HS-5 (cell line): ENCODE data around the gene TF.
"Not testable (repeated sequence)": the region's sequence is repeated elsewhere in the genome, so short reads cannot be mapped to it uniquely, and the experiment has no call there.

ENCODE experiments used
- DNase-seq: peaks from one replicate; pipeline ENCODE4 v3.0.0-alpha.2; 2012; ENCODE audit warnings: low read depth

The TF gene

DNA sequence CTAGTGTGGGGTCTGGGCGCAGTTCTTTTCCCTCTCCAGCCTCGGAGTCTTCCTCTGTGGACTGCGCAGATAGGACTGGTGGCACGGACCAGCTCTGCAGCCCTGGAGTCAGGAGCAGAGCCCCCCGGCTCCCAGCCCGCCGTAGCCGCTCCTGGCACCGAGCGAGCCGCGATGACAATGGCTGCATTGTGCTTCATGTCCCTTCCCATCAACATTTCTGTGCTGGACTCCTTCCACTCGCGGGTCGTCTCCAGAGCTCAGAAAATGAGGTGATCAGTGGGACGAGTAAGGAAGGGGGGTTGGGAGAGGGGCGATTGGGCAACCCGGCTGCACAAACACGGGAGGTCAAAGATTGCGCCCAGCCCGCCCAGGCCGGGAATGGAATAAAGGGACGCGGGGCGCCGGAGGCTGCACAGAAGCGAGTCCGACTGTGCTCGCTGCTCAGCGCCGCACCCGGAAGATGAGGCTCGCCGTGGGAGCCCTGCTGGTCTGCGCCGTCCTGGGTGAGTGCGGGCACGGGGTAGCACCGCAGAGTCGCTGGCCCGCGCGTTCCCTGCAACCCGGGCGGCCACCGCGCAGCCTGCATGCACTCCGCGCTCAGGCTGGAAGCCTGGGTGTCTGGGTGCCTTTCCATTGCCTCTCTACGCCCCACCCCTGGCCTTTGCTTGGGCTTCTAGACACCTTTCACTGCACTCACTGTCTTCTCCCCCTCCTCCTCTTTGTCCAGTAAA lies at the start of gene TF:
Gene TF, plus strand, starts transcription at position 413 of the 731 bp plus-strand sequence. Its CDS starts 48 bp downstream, at position 461.
- DNase-seq: no peak

GRCh38 chr3:133697960-133698359 lies 48.2 kb upstream of the TF start:
- DNase-seq: no peak

DNA sequence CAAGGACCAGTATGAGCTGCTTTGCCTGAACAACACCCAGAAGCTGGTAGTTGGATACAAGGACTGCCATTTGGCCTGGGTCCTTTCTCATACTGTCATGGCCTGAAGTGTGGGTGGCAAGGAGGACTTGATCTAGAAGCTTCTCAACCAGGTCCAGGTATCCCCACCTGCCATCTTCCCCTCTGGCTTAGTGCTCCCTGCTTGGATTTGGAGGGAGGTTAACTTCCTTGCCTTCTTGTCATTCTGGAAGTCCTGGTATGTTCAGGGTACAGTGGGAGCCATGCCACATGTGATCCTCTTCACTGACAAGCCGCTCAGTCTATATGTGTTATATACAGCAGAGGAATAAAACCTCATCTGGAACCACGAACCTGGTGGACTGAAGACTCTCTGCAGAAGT lies 46.7 kb upstream of the TF start:
- no peak for DNase-seq

- no peak for DNase-seq
Observed at GRCh38 chr3:133699903-133700302, 46.3 kb upstream of the TF start.

GRCh38 chr3:133700351-133700750 lies 45.8 kb upstream of the TF start:
- DNase-seq: no peak

DNA sequence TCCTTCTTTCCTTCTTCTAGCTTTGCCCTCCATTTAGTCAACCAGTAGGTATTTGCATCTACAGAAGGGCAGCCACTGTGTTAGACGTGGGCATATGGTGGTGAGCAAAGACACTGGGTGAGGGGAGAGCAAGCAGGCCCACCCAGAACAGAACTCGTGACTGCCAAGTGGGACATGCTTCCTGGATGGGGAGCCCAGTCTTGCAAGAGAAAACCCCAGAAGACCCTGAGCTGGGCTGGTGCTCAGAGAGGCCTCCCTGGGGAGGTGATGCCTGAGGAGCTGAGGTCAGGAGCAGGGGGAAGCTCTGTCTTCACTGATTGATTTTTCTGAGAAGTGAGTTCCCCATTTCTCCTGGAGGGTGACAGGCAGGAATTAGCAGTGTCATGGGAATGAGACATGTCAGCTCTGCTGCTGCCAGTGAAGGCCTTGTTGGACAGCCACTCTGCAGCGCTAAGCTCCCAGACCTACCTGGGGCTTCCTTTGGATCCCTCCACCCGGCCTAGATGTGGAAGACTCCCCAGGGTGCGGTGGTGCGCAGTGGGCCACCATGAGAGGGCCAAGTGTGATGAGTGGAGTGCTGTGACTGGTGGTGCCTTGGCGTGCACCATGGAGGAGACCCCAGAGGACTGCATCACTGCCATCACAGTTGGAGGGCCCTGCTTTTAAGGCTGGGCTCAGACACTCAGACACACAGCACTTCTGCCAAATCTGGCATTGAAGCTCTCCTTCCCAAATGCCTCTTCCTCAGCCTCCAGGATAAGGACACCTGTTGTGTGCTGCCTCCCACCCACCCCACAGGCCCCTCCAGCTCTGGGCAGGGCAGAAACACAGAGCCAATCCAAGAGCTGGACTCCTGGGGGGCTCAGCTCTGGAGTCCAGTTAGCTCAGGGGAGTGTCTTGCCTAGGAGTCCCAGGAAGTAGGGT lies 44.5 kb upstream of the TF start:
- no peak for DNase-seq

DNA sequence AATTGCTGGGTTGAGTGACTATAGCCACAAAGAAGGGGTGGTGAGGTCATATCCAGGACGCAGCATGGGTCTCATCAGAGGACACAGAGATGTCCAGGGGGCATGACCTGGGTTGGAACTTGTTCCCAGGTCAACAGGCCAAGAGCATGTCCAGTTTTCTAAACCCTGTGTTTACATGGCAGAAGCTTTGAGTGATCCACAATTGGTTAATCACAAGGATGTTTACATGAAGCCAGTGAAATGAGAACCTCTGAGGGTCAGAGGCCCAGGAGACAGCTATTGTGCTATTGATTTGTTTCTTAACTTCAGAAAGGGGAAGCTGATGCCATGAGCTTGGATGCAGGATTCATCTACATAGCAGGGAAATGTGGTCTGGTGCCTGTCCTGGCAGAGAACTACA lies 42.3 kb upstream of the TF start:
- DNase-seq: no peak

GRCh38 chr3:133706033-133706432 lies 40.2 kb upstream of the TF start:
- no peak for DNase-seq

DNA sequence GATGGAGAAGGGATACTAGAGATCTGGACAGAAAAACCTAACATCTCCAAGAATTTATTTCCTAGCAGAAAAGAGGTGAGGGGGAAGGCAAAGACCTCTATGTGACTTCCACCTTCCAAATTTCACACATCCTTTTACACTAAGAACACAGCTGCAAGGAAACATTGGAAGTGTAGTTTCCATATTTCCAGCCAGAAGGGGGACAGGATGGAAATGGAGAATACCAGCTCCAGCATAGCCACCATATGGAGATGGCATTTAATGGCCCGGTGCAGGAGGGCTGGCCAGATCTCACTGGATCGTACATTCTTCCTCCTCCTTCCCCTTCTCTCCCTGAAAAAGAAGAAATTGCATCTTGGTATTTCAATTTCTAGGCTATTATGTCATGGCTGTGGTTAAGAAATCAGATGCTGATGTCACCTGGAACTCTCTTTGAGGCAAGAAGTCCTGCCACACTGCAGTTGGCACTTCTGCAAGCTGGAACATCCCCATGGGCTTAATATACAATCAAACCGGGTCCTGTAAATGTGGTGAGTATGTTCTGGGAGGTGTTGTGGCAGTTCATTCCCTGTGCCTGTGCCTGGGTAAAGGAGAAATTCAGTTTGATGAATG lies 36.9 kb upstream of the TF start:
- no peak for DNase-seq

DNA sequence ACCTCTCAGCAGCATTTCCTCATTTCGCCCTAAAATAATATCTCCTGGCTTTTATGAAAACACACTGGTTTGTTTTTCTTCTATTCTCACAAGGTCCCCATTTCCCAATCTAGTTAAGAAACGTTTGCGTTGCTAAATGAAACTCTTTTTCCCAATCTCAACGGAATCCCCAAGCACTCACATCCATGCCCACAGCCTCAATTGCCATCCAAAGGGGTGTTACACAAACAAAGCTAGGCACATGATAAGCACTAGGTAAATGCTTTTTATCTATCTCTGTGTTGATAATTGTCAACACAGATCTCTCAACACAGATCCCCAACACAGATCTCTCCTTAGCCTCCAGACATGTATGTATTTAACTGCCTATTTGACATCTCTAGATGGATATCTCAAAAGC lies 35.2 kb upstream of the TF start:
- DNase-seq: no peak

DNA sequence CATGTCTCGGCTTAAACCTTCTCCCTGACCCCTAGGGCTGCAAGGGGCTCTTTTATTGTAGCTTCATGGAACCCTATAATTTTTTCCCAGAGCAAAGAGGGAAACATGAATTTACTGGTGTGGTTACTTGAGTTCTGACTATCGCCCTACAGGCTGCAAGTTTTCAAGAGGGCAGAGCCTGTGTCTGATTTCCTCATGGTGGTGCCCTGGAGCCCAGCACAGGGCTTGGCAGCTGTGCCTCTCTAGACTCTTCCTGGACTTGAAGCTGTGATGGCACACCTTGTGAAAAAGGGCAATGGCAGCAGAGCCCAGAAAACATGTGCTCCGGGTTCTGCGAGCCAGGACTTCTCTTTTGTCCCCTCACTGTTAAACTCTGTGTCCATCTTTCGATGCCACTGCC lies 34.2 kb upstream of the TF start:
- DNase-seq: no peak

GRCh38 chr3:133713347-133713746 lies 32.8 kb upstream of the TF start:
- DNase-seq: no peak

GRCh38 chr3:133717424-133717823 lies 28.8 kb upstream of the TF start:
- DNase-seq: no peak

DNA sequence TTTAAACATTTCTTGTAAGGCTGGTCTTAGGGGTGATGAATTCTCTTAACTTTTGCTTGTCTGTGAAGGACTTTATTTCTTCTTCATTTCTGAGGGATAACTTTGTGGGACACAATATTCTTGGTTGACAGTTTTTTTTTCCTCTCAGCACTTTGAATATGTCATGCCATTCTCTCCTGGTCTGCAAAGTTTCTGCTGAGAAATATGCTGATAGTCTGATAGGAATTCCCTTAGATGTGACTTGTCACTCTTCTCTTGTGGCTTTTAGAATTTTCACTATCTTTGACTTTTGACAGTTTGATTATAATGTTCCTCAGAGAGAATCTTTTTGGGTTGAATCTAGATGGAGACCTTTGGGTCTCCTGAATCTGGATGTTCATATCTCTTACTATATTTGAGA lies 23.3 kb upstream of the TF start:
- DNase-seq: no peak

DNA sequence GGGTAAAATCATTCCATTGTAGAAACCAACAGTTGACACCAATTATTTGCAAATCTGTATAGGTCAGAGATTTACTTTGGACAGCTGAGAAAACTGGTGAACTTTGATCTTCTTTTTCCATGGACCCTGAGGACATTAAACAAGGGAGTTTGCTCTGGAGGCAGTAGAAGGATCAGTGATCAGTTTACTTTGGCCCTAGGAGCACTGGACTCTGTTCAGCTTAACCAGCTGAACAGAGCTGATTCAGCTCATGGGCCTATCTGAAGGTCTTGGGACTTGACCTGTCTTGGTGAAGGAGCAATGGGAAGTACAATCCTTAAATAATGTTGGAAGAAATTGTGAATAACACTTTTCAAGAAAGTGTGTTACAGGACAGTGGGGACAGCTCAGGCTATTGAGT lies 15.2 kb upstream of the TF start:
- no peak for DNase-seq

DNA sequence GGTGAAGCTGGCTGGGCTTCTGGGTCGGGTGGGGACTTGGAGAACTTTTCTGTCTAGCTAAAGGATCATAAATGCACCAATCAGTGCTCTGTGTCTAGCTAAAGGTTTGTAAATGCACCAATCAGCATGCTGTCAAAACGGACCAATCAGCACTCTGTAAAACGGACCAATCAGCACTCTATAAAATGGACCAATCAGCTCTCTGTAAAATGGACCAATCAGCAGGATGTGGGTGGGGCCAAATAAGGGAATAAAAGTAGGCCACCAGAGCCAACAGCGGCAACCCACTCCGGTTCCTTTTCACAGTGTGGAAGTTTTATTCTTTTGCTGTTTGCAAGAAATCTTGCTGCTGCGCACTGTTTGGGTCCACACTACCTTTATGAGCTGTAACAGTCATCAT lies 14.0 kb upstream of the TF start:
- not testable (repeated sequence) for DNase-seq

GRCh38 chr3:133733226-133733625 lies 13.0 kb upstream of the TF start:
- DNase-seq: no peak

- DNase-seq: no peak
Observed at GRCh38 chr3:133734305-133734704, 11.9 kb upstream of the TF start.

- no peak for DNase-seq
Observed at GRCh38 chr3:133742351-133743091, 3.7 kb upstream of the TF start.

DNA sequence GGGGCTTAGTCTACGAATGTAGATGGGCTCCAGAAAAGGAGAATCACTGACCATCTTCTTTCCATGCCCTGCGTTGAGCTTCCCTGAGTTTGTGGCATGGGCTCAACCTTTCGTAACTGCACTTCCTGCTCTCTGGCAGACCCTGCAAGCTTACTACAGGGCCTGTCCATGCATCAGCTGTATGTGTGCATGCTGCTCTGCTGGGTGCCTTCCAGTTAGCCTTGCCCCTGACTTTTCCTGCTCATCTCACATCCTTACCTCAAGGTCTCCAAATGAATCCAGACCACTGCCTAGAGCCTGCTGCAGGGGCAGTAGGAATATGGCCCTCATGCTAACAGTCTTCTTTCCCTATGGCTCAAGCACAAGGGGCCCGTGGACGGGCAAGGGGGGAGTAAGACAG lies 2.0 kb upstream of the TF start:
- DNase-seq: no peak

DNA sequence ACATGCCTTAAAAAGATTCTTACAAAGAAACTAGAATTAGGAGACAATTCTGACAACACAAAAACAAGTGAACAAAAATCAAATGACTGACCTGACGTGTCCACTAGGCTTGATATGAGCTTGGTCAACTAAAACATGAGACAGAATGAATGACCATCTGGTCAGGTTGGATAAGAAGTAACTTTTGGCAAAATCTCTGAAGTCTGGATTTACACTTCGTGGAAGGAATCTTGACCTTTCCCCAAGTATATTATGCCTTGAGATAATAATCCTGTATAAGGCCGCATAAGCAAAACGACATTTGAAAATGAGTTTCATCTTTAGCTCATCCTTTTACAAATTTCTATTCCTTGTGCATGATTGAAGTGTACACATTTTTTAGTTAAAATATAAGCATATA lies 1.1 kb upstream of the TF start:
- DNase-seq: no peak

DNA sequence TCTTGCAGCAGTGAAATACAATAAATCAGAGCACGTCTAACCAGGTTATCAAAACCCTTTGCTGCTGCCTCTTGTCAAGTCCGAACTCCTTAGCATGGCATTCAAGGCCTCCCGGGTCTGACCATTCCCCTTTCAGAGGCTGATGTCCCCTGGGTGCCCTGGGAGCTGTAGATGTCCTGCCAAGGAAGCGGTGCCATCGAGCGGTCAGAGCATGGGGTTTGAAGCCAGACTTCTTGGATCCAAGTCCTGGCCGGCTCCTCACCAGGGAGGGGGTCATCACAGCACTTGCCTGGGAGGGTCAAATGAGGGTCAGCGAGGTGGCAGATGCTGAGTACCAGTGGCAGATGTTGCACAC lies 496 bp downstream of the TF start:
- no peak for DNase-seq
